Activated naive CD8-positive, alpha-beta T cell treated with anti-CD3 and anti-CD28 coated beads, Interleukin-2, amount 50 U/mL, for 16 hours (primary cell): ENCODE results near the gene TTC21A.

Experiments
- DNase-seq: peaks from one replicate; pipeline ENCODE4 v3.0.0-alpha.2; 2020; ENCODE audit warnings: low read depth, low spot score

The TTC21A gene

GRCh38 chr3:39097716-39098472 lies 9.6 kb upstream of the TTC21A start:
- DNase-seq, result no peak

- no peak for DNase-seq
Observed at GRCh38 chr3:39098473-39099000, 8.9 kb upstream of the TTC21A start.

GRCh38 chr3:39099242-39099641 lies 8.2 kb upstream of the TTC21A start:
- no peak for DNase-seq

DNA sequence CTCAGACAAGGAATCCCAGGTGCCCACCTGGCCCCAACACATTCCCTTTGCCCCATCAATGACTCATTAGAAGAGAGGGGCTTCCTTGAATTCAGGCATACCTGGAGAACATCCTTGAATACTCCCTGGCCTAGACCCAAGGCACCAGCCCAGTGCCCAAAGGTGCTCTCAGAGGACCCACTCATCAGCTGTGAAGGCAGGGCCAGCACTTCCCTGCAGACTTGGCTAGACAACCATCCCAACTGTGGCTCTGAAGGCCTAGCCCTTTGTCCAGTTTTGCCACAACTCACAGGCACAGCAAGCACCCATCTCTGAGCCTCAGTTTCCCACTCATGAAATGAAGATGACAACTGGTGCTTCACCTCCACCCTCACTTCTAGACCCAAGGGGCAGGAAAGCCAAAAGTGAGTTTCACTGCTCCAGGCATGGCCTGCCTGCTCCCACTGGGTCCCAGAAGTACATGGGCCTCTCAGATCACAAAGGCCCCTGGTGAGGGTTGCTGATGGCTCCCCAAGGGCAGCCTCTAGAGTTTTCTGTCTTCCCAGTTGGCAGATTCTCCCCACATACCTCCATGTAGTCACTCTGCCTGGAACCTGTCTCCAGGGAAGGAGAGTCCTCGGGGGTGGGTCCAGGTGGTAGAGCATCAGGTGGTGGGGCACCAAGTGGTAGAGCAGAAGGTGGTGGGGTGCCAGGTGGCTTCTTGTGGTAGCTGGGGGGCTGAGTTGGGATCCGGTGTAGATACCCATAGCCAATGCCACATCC lies 7.6 kb upstream of the TTC21A start:
- no peak for DNase-seq

DNA sequence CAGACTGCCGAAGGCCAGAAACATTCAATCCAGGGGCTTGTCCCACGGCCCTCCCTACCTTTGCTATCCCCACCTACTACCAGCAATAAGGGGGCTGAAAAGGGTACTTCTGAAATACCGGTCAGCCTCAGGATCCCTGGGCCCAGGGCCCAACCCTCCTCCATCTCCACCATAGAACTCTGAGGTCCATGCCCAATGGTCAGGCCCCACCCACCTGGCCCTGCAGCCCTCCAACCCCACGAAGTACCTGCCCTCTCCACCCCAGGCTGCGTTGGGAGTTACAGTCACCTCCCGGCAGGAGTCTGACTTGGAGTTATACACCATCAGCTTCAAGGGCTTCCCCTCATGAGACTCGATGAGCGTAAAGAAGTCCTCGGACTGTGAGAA lies 7.0 kb upstream of the TTC21A start:
- no peak for DNase-seq

DNA sequence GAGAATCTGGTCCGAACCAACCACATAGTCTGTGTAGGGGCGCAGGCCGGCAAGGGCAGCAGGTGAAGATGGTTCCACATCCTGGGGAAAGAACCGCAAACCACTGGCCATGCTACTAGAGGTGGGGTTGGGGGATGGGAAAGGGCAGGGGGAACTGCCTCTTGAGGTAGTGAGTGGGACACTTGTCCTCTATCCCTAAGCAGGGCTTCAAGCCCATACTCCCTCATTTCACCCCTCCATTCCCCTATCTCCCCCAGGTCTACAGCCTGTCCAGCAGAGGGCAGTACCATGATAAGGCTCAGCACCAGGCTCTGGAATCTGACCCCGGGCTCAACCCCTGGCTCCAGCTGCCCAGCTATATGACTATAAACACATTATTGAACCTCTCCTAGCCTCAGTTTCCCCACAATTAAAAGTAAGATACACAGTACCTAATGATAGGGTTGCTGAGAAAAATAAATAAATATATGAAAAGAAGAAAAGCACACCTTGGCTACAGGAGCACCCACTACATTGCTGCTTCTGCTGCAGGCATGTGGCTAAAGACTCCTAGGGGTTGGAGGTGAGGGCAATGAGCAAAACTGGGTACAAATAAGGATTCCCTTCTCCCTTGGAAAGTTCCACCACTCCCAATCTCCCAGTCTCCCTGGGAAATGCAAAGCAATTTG lies 6.3 kb upstream of the TTC21A start:
- no peak for DNase-seq

DNA sequence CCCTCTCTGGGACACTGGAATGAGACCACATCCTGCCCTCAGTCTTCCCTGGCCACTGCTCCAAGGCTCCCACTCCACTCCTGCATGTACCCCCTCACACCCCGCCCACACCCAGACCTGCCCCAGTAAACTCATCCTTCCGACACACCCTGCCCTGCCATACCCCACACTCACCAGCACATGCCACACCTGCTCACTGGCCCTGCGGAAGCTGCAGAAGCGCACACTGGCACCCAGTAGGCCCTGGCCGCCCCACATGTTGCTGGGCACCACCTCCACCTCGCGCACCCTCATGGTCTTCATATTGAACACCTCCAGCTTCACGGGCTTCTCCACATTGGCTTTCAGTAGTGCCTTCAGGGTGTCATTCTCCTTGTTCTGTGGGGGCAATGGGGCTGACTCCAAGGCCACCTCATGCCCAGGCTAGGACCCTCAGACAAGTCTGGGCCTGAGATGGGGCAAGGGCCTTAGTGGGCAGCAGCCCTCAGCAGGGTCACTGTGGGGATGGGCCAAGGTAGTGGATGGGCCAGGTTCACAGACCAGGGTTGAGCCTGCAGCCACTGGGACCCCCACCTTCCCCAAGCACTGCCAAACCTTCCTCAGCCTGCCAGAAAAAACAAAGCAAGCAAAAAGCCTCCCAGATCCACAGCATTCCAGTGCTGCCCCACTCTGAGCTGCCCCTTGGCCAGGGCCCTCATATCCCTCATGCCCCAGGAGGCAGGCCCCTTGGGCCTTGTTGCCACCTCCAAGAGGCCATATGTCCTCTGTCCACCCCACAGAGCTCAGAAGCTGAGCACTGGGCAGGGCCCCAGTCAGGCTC lies 4.8 kb upstream of the TTC21A start:
- no peak for DNase-seq

- no peak for DNase-seq
Observed at GRCh38 chr3:39103324-39103693, 4.2 kb upstream of the TTC21A start.

- no peak for DNase-seq
Observed at GRCh38 chr3:39103791-39104552, 3.5 kb upstream of the TTC21A start.

DNA sequence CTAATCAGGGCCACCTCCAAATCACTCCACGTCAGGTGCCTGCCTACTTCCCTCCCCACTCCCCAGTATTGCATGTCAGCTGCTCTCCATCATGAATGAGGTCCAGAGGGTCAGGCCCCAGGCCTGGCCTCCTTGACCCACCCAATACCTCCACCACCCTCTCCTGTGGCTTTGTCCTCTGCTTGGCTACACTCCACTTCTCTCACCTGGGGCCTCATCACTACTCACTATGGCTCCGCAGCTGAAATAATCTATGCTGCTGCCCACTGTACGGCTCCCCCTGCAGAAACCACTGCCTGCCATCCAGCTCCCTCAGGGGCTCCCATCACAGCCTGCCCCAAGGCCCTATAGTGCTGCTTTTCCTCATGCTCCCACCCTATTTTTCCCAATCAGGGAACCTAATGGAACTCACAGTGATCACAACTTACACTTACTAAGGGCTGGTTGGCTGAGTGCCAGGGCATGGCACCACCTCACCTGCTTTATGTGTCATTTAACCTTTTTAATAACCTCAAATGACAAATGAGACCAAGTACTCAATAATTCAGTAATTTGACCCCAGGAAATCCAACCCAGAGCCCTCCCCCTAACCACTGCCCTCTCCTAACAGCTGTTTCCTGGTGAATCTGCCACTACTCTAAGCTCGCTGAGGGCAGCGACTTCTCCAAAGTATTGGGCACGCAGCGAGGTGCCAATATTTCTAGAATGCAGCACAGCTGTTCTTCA lies 2.4 kb upstream of the TTC21A start:
- no peak for DNase-seq

GRCh38 chr3:39105687-39106063 lies 1.8 kb upstream of the TTC21A start:
- DNase-seq, result no peak

DNA sequence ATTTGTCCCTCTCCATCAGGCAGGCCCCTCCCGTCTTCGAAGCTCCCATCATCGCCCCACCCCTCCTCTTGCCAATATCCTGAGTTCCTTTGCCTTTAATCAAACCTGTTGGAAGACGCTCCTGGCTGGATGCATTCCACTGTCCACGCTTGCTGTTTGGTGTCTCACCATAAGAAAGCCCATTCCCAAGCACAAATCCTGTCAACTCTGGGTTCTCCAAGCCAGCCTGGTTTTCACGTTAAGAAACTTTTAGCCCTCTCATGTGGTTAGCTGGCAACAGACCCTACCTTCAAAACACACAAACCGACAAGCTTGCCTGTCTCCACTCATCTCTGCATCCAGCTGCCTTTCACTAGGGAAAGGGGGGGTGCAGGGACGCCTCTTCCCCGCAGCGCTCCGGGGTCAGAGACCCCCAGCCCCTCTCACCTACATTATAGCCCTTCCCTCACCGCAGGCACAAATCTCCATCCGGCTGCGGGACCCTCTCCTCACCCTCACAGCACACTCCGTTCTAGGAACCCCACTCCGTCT lies 1.1 kb upstream of the TTC21A start:
- DNase-seq, result no peak

DNA sequence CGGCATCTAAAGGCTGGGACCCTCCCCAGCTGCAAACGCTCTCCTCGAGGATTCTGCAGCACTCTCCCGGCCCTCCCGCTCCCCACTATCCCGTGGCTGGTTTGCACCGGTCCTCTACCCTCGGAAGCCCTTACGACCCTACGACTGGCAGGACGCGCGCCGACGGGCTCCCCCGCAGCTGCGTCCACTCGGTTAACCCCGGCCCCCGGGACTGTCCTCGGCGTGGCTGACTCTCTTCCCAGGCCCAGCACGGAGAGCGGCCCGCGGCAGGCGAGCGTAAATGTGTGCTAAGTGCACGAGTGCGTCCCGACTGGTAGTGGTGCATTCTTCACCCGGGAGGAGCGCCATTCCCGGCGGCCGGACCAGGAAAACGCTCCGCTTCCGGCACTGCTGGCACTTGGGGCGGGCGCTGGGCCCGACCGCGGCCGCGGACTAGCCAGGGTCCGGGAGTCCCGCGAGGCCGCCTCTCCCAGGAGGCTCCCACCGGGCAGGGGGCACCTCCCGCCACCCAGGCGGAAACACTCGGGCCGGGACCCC lies 561 bp upstream of the TTC21A start:
- no peak for DNase-seq

DNA sequence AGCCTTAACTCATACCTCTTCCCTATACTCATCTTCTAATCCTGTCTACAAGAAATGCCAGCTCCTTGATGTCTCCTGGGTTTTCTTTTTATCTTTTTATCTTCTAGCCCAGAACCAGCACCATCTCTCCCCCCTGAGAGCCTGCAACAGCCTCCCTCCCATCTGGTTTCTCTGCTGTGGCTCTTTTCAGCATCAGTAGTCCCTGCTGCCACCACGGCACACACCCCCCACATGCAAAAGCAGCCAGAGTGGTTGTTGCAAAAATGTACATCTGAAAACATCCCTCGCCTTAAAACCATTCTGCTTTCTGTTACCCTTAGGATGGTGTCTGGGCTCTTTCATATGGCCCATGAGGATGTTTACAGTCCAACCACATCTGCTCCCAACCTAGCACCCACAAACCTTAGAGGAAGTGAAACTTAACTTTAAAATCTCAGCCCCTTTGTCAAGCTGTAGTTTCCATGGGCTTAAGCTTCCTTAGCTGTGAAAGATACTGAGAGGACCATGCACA lies 775 bp downstream of the TTC21A start:
- no peak for DNase-seq

DNA sequence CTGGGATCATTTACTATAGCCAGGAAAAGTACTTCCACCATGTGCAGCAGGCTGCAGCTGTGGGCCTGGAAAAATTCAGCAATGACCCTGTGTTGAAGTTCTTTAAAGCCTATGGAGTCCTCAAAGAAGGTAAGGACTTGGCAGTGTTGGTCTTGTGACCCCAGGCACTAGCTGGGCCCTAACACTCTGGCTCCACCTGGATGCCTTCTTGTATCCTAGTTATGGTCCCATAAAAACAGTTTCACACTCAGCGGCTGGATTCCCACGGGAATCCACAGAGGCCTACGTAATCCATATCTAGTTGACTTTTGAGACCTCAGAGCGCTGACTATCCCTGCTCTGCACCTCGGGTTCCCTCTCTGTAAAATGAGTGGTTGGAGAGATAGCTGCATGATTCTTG lies 1.6 kb downstream of the TTC21A start:
- DNase-seq, result no peak

- DNase-seq, result no peak
Observed at GRCh38 chr3:39110041-39110639, 2.7 kb downstream of the TTC21A start.

DNA sequence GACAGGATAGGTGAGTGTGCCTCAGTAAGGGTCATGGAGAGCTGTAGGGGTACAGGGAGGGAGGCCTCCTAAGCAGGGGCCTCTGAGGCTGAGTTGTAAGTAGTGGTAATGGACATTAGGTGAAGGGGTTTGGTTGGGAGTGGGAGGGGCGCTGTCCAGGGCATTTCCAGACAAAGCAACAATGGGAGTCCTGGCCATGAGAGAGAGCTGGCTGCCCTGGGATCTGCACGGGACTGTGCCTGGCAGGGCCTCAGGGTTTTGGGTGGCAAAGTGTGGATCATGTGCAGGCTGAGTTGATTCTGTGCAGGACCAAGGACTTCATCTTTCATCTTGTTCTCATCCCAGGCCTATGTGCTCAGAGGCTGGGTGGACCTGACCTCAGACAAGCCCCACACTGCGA lies 4.6 kb downstream of the TTC21A start:
- DNase-seq, result no peak

GRCh38 chr3:39112535-39112934 lies 5.1 kb downstream of the TTC21A start:
- DNase-seq, result no peak

GRCh38 chr3:39113291-39113690 lies 5.8 kb downstream of the TTC21A start:
- no peak for DNase-seq
